Transverse colon (tissue), 4 donors: Measurements from ENCODE around the gene TBL1Y. TPM values are rescaled to one million over a fixed set of nuclear protein-coding genes. Genes with fewer than 3 reads are reported as not detected.

ENCODE experiments used
- DNase-seq: peaks from one replicate; pipeline ENCODE4 v3.0.0-alpha.2; 2019
- H3K27ac ChIP-seq, 4 donors: fragments of 200-600 bp; sonication (generic); 2 replicates each; pipeline ENCODE4 v1.5.1; 2016 to 2018; ENCODE audit warnings: inconsistent platforms in 4 of 4
- H3K27me3 ChIP-seq: fragments of 200-600 bp; sonication (generic); 2 replicates; pipeline ENCODE4 v1.5.1; 2017; ENCODE audit warnings: inconsistent platforms
- H3K36me3 ChIP-seq, 4 donors: fragments of 200-600 bp; sonication (generic); 2 replicates each; pipeline ENCODE4 v1.5.1; 2017 to 2019; ENCODE audit warnings: inconsistent platforms in 4 of 4
- H3K4me1 ChIP-seq, 4 donors: fragments of 200-600 bp; sonication (generic); 2 replicates each; pipeline ENCODE4 v1.5.1; 2017 to 2020; ENCODE audit warnings: inconsistent platforms in 4 of 4
- H3K4me3 ChIP-seq, 4 donors: fragments of 200-600 bp; sonication (generic); 1 replicate in 1 of 4; 2 replicates in 3 of 4; pipeline versions ENCODE4 v1.5.1 to v1.6.1; 2017 to 2019; ENCODE audit warnings: inconsistent platforms in 4 of 4
- H3K9me3 ChIP-seq, 2 donors: fragments of 200-600 bp; sonication (generic); 2 replicates each; pipeline ENCODE4 v1.5.1; 2017 to 2019; ENCODE audit warnings: inconsistent platforms in 2 of 2
- CTCF ChIP-seq, 5 experiments: fragments of 200-600 bp in 3 of 5; fragments of 450-650 bp in 2 of 5; sonication (generic) in 3 of 5; IDR thresholded peaks; 1 replicate in 2 of 5; 2 replicates in 3 of 5; pipeline ENCODE4 v1.5.1; 2016 to 2017; ENCODE audit warnings: antibody characterized with exemption in 5 of 5, inconsistent platforms in 3 of 5, mild to moderate bottlenecking in 2 of 5, moderate library complexity in 1 of 5
- EP300 ChIP-seq: sonication (generic); formaldehyde crosslinking; IDR thresholded peaks from one replicate; pipeline ENCODE4 v1.6.1; 2017; ENCODE audit warnings: antibody characterized with exemption, low read depth
- POLR2A ChIP-seq: fragments of 450-650 bp; IDR thresholded peaks from one replicate; pipeline ENCODE4 v1.6.1; 2016; ENCODE audit warnings: antibody characterized with exemption, mild to moderate bottlenecking, moderate library complexity
- POLR2AphosphoS5 ChIP-seq, 3 donors: sonication (generic); formaldehyde crosslinking; IDR thresholded peaks; one replicate each; pipeline ENCODE4 v1.6.1; 2016; ENCODE audit warnings: antibody characterized with exemption in 3 of 3
- WGBS, 2 donors: methylation state at CpG; one replicate each; pipeline ENCODE4 v1.1.5; 2018; ENCODE audit warnings: low coverage in 1 of 2; 5-methylcytosine and 5-hydroxymethylcytosine counted together
- in situ Hi-C, 4 donors: fragments of 200-750 bp; cut with MboI; loops; one replicate each; pipeline versions ENCODE4 v1.15.0 to v1.15.1; 2017; ENCODE audit warnings: low sequenced_read_pairs in 3 of 4, low pct_ligation_motif_present in 1 of 4, low pct_unique_long_range_greater_than_20kb in 1 of 4
- intact Hi-C: fragments of 100-400 bp; cut with DNase I; formaldehyde crosslinking; loops from one replicate; pipeline ENCODE4 v1.15.1; 2023; ENCODE audit warnings: low total_unique reads
- total RNA-seq, 4 donors: library from RNA; depleted of rRNA; stranded (reverse); fragments of >200 nt; gene quantifications; one replicate each; pipeline ENCODE4 v1.1.0, GENCODE V29; 2016

TBL1Y gene
- total RNA-seq, 4 donors from 2014 or later: 0.68 TPM; not detected in 3

GRCh38 chrY:7099742-7100141 is 189.2 kb downstream of the TBL1Y start:
- no peaks in the 10 kb centered on the region for H3K4me1 ChIP-seq
- in situ Hi-C loops (no loop called here), intact Hi-C loops (no loop called here)
- TF ChIP-seq EP300 (no peak), CTCF (IDR thresholded peaks at IDR 0.05) (no peak)
- no peak overlapping the region for H3K4me3 ChIP-seq
- no peaks in the 10 kb centered on the region for H3K36me3 ChIP-seq
- H3K27me3 ChIP-seq: no peaks in the 10 kb centered on the region
- WGBS, 2 donors: no CpG with 5 or more reads among the region's 3 CpGs
- no peak overlapping the region for H3K27ac ChIP-seq
- H3K9me3 ChIP-seq: no peaks in the 10 kb centered on the region
- no peak for DNase-seq

- no peaks in the 10 kb centered on the region for H3K9me3 ChIP-seq
- intact Hi-C loops: no loop called here
- no peaks in the 10 kb centered on the region for H3K36me3 ChIP-seq
- no peak overlapping the region for H3K4me3 ChIP-seq
- H3K4me1 ChIP-seq: no peaks in the 10 kb centered on the region
- no peaks in the 10 kb centered on the region for H3K27me3 ChIP-seq
- no peak for DNase-seq
- no peak overlapping the region for H3K27ac ChIP-seq
- no CpG with 5 or more reads among the region's 1 CpG for WGBS, 2 donors
- TF ChIP-seq EP300 (no peak), POLR2AphosphoS5 (IDR thresholded peaks at IDR 0.05) (no peak), POLR2A (no peak), CTCF (IDR thresholded peaks at IDR 0.05) (no peak)
- in situ Hi-C loops: no loop called here
These were observed 192.2 kb downstream of the TBL1Y start for GRCh38 chrY:7102680-7103079.

GRCh38 chrY:7107179-7107578 is 196.7 kb downstream of the TBL1Y start:
- H3K27me3 ChIP-seq: no peaks in the 10 kb centered on the region

GRCh38 chrY:7110086-7110485 is 199.6 kb downstream of the TBL1Y start:
- WGBS, 2 donors: 20% methylated on average over 1 of the region's 3 CpGs; no CpG with 5 or more reads in 1 of the 2 donors
- TF ChIP-seq POLR2AphosphoS5 (IDR thresholded peaks at IDR 0.05) (no peak), CTCF (IDR thresholded peaks at IDR 0.05) (no peak), EP300 (no peak), POLR2A (no peak)
- Histone ChIP-seq H3K4me1 (no peaks in the 10 kb centered on the region), H3K36me3 (no peaks in the 10 kb centered on the region), H3K27ac (peak overlapping the region in 1 of 4 donors; percentile 43), H3K27me3 (no peaks in the 10 kb centered on the region), H3K4me3 (no peak overlapping the region), H3K9me3 (no peaks in the 10 kb centered on the region)
- intact Hi-C loops (no loop called here), in situ Hi-C loops (no loop called here)
- no peak for DNase-seq

More at GRCh38 chrY:7107179-7107578, 196.7 kb downstream of the TBL1Y start:
- no peak for DNase-seq
- Histone ChIP-seq H3K4me1 (no peaks in the 10 kb centered on the region), H3K9me3 (no peaks in the 10 kb centered on the region), H3K27ac (no peak overlapping the region), H3K4me3 (no peak overlapping the region), H3K36me3 (no peaks in the 10 kb centered on the region)
- intact Hi-C loops: no loop called here
- in situ Hi-C loops: no loop called here
- TF ChIP-seq POLR2A (no peak), POLR2AphosphoS5 (IDR thresholded peaks at IDR 0.05) (no peak), CTCF (IDR thresholded peaks at IDR 0.05) (no peak), EP300 (no peak)
- WGBS, 2 donors: 83% methylated on average over 5 of the region's 6 CpGs; no CpG with 5 or more reads in 1 of the 2 donors
